Endothelial cell of umbilical vein (primary cell): Measurements from ENCODE around the gene ZIM2. TPM values are rescaled to one million over a fixed set of nuclear protein-coding genes. Genes with fewer than 3 reads are reported as not detected.

Experiments
- BruUV-seq: library from RNA; stranded (reverse); fragments of 400-500 nt; replicated peaks from 2 replicates; lab custom pipeline; 2021; lab: Mats Ljungman, UMichigan
- CTCF ChIA-PET: fragments of 300-600, 350-600 bp; sonication (Branson Sonifier 250); formaldehyde crosslinking; loops from one replicate; lab custom pipeline; 2021; ENCODE audit warnings: antibody characterized with exemption, inconsistent platforms; lab: Charles Lee
- POLR2A ChIA-PET: fragments of 300-600, 350-600 bp; sonication (Branson Sonifier 250); formaldehyde crosslinking; loops from one replicate; lab custom pipeline; 2021; ENCODE audit warnings: antibody characterized with exemption, inconsistent platforms; lab: Charles Lee
- DNase-seq: peaks from one replicate; pipeline ENCODE4 v3.0.0-alpha.2; 2011; ENCODE audit warnings: low read depth, low spot score
- FAIRE-seq: peaks from 2 replicates; lab custom pipeline; 2011; peaks lifted over from hg19 to GRCh38; lab: Jason Lieb, UNC
- H2AFZ ChIP-seq: 2 replicates; pipeline ENCODE4 v1.6.0; 2012; ENCODE audit warnings: low read depth, low read length, control low read depth, inconsistent platforms
- H3K27ac ChIP-seq: 2 replicates; pipeline ENCODE4 v1.5.1; 2011; ENCODE audit warnings: low read depth, mild to moderate bottlenecking, control low read depth, low read length, moderate library complexity; ENCODE audit not compliant: insufficient read depth
- H3K27me3 ChIP-seq, 2 experiments: 2 replicates each; pipeline versions ENCODE4 v1.6.0 to v1.6.1; 2011; ENCODE audit warnings: low read length in 2 of 2, mixed read lengths in 1 of 2; ENCODE audit not compliant: control insufficient read depth in 2 of 2, insufficient read depth in 2 of 2
- H3K36me3 ChIP-seq, 2 experiments: 2 replicates in 1 of 2; 3 replicates in 1 of 2; pipeline ENCODE4 v1.5.1; 2011; ENCODE audit warnings: low read length in 2 of 2, mild to moderate bottlenecking in 1 of 2, moderate library complexity in 1 of 2; ENCODE audit not compliant: control insufficient read depth in 2 of 2, insufficient read depth in 2 of 2; ENCODE audit errors: extremely low read depth in 1 of 2
- H3K4me1 ChIP-seq: 3 replicates; pipeline ENCODE4 v1.5.1; 2011; ENCODE audit warnings: mild to moderate bottlenecking, low read length; ENCODE audit not compliant: control insufficient read depth, insufficient read depth; ENCODE audit errors: extremely low read depth
- H3K4me2 ChIP-seq: 2 replicates; pipeline ENCODE4 v1.6.1; 2011; ENCODE audit warnings: low read length, control low read depth, mixed read lengths; ENCODE audit not compliant: insufficient read depth
- H3K4me3 ChIP-seq, 3 experiments: fragments of 200-600 bp in 1 of 3; sonication (generic), shearing (Covaris generic) in 1 of 3; replicated peaks in 1 of 3; 2 replicates each; pipeline ENCODE4 v1.5.1; 2011 to 2016; ENCODE audit warnings: control low read depth in 3 of 3, low read length in 3 of 3, mild to moderate bottlenecking in 2 of 3, inconsistent platforms in 1 of 3, low read depth in 1 of 3, moderate library complexity in 1 of 3; ENCODE audit not compliant: insufficient read depth in 1 of 3
- H3K79me2 ChIP-seq: 2 replicates; pipeline ENCODE4 v1.6.0; 2012; ENCODE audit warnings: low read length, inconsistent platforms; ENCODE audit not compliant: control insufficient read depth, insufficient read depth
- H3K9ac ChIP-seq: replicated peaks from 2 replicates; pipeline ENCODE3; 2011; ENCODE audit warnings: low read length, control low read depth; ENCODE audit not compliant: insufficient read depth; ENCODE audit errors: extremely low read depth
- H3K9me1 ChIP-seq: replicated peaks from 3 replicates; pipeline ENCODE4 v1.6.0; 2011; ENCODE audit warnings: mild to moderate bottlenecking, low read length; ENCODE audit not compliant: control insufficient read depth, insufficient read depth; ENCODE audit errors: extremely low read depth
- H3K9me3 ChIP-seq: replicated peaks from 2 replicates; pipeline ENCODE4 v1.5.1; 2012; ENCODE audit warnings: low read length, inconsistent platforms; ENCODE audit not compliant: control insufficient read depth, insufficient read depth
- H4K20me1 ChIP-seq: replicated peaks from 2 replicates; pipeline ENCODE3; 2011; ENCODE audit warnings: mild to moderate bottlenecking, low read length; ENCODE audit not compliant: control insufficient read depth, insufficient read depth; ENCODE audit errors: extremely low read depth
- CTCF ChIP-seq, 2 donors: IDR thresholded peaks; 1 replicate in 1 of 2; 2 replicates in 1 of 2; pipeline ENCODE4 v1.5.1; 2011; ENCODE audit warnings: low read length in 2 of 2, mild to moderate bottlenecking in 2 of 2, moderate library complexity in 2 of 2, control low read depth in 1 of 2, inconsistent platforms in 1 of 2, low read depth in 1 of 2; ENCODE audit not compliant: insufficient read depth in 1 of 2; ENCODE audit errors: extremely low read depth in 1 of 2
- FOS ChIP-seq: IDR thresholded peaks from 2 replicates; pipeline ENCODE4 v1.6.1; 2011; ENCODE audit warnings: mild to moderate bottlenecking, low read length, moderate library complexity, borderline replicate concordance; ENCODE audit not compliant: insufficient read depth
- GATA2 ChIP-seq: IDR thresholded peaks from 2 replicates; pipeline ENCODE4 v1.7.0; 2011; ENCODE audit warnings: low read depth, mild to moderate bottlenecking, moderate library complexity, mixed read lengths, low read length; ENCODE audit not compliant: insufficient read length, insufficient read depth
- MAX ChIP-seq: IDR thresholded peaks from 2 replicates; pipeline ENCODE4 v1.6.1; 2011; ENCODE audit not compliant: insufficient read depth, insufficient read length
- MYC ChIP-seq: IDR thresholded peaks from one replicate; pipeline ENCODE4 v1.6.1; 2011; ENCODE audit warnings: mild to moderate bottlenecking, low read depth, low read length
- POLR2AphosphoS5 ChIP-seq: IDR thresholded peaks from 2 replicates; pipeline ENCODE4 v1.6.1; 2012; ENCODE audit warnings: low read depth, mild to moderate bottlenecking, control low read depth, low read length, moderate library complexity; ENCODE audit not compliant: insufficient read depth
- dilution Hi-C: fragments of 300-500 bp; cut with MboI; formaldehyde crosslinking; loops from one replicate; pipeline ENCODE4 v1.15.0; 2019; ENCODE audit warnings: low sequenced_read_pairs; ENCODE audit not compliant: extremely low pct_ligation_motif_present
- intact Hi-C: fragments of 100-400 bp; cut with micrococcal nuclease; formaldehyde crosslinking; loops from one replicate; pipeline ENCODE4 v1.10.0; 2022
- polyA plus RNA-seq, 4 experiments: library from polyadenylated mRNA; depleted of rRNA in 3 of 4; stranded (reverse) in 3 of 4; unstranded in 1 of 4; fragments of >200 nt; gene quantifications; 2 replicates each; pipeline versions ENCODE4 v1.2.1 to v1.2.3, GENCODE V29; 2011 to 2012; ENCODE audit warnings: missing spikeins in 1 of 4
- total RNA-seq: library from RNA; stranded (reverse); gene quantifications from 2 replicates; pipeline ENCODE4 v1.2.3, GENCODE V29; 2021

ZIM2 gene
- total and polyA plus RNA-seq, 2 donors (not counting 3 experiments of a cell fraction or from before 2014, with no cell fraction given), result not detected

- Histone ChIP-seq H3K9ac (no peak overlapping the region), H3K4me2 (no peak overlapping the region), H3K36me3 (no peaks in the 10 kb centered on the region), H3K79me2 (no peaks in the 10 kb centered on the region), H2AFZ (no peak overlapping the region), H4K20me1 (no peaks in the 10 kb centered on the region), H3K27ac (no peak overlapping the region), H3K9me1 (no peaks in the 10 kb centered on the region), H3K9me3 (peaks cover 3% of the 10 kb centered on the region), H3K27me3 (no peaks in the 10 kb centered on the region), H3K4me3 (no peak overlapping the region), H3K4me1 (no peaks in the 10 kb centered on the region)
- no peak for FAIRE-seq
- intact Hi-C loops, result no loop called here
- no TSS peak for BruUV-seq
- TF ChIP-seq CTCF (IDR thresholded peaks at IDR 0.05; ENCODE audit: extremely low read depth in 1 of 2, insufficient read depth in 1 of 2, low read depth in 1 of 2, low read length in 2 of 2) (no peak), MAX (no peak), GATA2 (no peak), FOS (no peak), MYC (no peak), POLR2AphosphoS5 (no peak)
- dilution Hi-C loops, result no loop called here
- ChIA-PET POLR2A (no interaction called here), CTCF (no interaction called here)
- no peak for DNase-seq
Observed at GRCh38 chr19:56769650-56770049, 70.9 kb downstream of the ZIM2 start.
